Esophagus squamous epithelium (tissue), 4 donors: ENCODE measurements around the gene ZNF653.

Experiments
- POLR2A ChIP-seq, 4 donors: fragments of 450-650 bp; IDR thresholded peaks; one replicate each; pipeline ENCODE4 v1.6.1; 2017; ENCODE audit warnings: antibody characterized with exemption in 4 of 4, mild to moderate bottlenecking in 4 of 4, moderate library complexity in 3 of 4
- TF ChIP-seq, protein P1 (sequence below), 6 experiments: fragments of 450-650 bp in 4 of 6; fragments of 200-600 bp in 2 of 6; sonication (generic) in 2 of 6; IDR thresholded peaks; one replicate each; pipeline ENCODE4 v1.5.1; 2016 to 2019; ENCODE audit warnings: antibody characterized with exemption in 6 of 6, mild to moderate bottlenecking in 4 of 6, moderate library complexity in 4 of 6

DNA sequence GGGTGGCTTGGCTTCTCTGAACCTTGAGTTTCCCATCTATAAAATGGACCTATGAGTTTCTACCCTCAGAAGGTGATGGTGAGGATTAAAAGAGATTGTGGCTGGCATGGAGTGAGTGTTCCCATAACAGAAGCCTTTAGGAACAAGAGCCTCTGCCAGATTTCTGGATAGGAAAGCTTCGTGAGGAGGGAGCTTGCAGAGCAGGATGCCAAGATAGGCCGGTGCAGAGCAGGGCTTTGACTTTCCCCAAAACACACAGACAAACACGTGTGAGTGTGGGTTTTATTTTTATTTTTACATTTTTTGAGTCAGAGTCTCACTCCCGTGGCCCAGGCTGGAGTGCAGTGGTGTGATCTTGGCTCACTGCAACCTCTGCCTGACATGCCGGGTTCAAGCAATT is 29.3 kb upstream of the ZNF653 start:
- TF ChIP-seq POLR2A (IDR thresholded peaks at IDR 0.05), result no peak
- TF ChIP-seq, protein P1, sequence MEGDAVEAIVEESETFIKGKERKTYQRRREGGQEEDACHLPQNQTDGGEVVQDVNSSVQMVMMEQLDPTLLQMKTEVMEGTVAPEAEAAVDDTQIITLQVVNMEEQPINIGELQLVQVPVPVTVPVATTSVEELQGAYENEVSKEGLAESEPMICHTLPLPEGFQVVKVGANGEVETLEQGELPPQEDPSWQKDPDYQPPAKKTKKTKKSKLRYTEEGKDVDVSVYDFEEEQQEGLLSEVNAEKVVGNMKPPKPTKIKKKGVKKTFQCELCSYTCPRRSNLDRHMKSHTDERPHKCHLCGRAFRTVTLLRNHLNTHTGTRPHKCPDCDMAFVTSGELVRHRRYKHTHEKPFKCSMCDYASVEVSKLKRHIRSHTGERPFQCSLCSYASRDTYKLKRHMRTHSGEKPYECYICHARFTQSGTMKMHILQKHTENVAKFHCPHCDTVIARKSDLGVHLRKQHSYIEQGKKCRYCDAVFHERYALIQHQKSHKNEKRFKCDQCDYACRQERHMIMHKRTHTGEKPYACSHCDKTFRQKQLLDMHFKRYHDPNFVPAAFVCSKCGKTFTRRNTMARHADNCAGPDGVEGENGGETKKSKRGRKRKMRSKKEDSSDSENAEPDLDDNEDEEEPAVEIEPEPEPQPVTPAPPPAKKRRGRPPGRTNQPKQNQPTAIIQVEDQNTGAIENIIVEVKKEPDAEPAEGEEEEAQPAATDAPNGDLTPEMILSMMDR (IDR thresholded peaks at IDR 0.05), result no peak
